Astrocyte (in vitro differentiated cells and primary cell): Measurements from ENCODE around the gene SPTLC1. TPM values are rescaled to one million over a fixed set of nuclear protein-coding genes. Genes with fewer than 3 reads are reported as not detected.
"Not testable (repeated sequence)": the region's sequence is repeated elsewhere in the genome, so short reads cannot be mapped to it uniquely, and the experiment has no call there.

ENCODE experiments used
- DNase-seq: peaks from one replicate; pipeline ENCODE4 v3.0.0-alpha.2; 2010; ENCODE audit warnings: low read depth
- FAIRE-seq: peaks from 2 replicates; lab custom pipeline; 2011; peaks lifted over from hg19 to GRCh38; lab: Jason Lieb, UNC
- H2AFZ ChIP-seq: 2 replicates; pipeline ENCODE4 v1.6.0; 2012; ENCODE audit warnings: low read depth, low read length, inconsistent platforms
- H3K27ac ChIP-seq: 2 replicates; pipeline ENCODE4 v1.5.1; 2011; ENCODE audit warnings: low read depth, low read length, inconsistent platforms
- H3K27me3 ChIP-seq: 2 replicates; pipeline ENCODE4 v1.6.0; 2011; ENCODE audit warnings: low read length, inconsistent platforms; ENCODE audit not compliant: insufficient read depth
- H3K36me3 ChIP-seq: 2 replicates; pipeline ENCODE4 v1.5.1; 2011; ENCODE audit warnings: low read length, inconsistent platforms; ENCODE audit not compliant: insufficient read depth
- H3K4me1 ChIP-seq: 2 replicates; pipeline ENCODE4 v1.5.1; 2011; ENCODE audit warnings: low read length, inconsistent platforms; ENCODE audit not compliant: insufficient read depth
- H3K4me2 ChIP-seq: 2 replicates; pipeline ENCODE4 v1.6.0; 2012; ENCODE audit warnings: low read length, inconsistent platforms
- H3K4me3 ChIP-seq: 2 replicates; pipeline ENCODE4 v1.5.1; 2011; ENCODE audit warnings: low read depth, mild to moderate bottlenecking, low read length, inconsistent platforms; ENCODE audit not compliant: insufficient read depth
- H3K79me2 ChIP-seq: 2 replicates; pipeline ENCODE4 v1.6.0; 2012; ENCODE audit warnings: mild to moderate bottlenecking, low read length, inconsistent platforms; ENCODE audit not compliant: insufficient read depth
- H3K9ac ChIP-seq: 2 replicates; pipeline ENCODE4 v1.6.0; 2012; ENCODE audit warnings: mild to moderate bottlenecking, low read length, inconsistent platforms
- H3K9me3 ChIP-seq: 2 replicates; pipeline ENCODE4 v1.5.1; 2012; ENCODE audit warnings: low read depth, mild to moderate bottlenecking, low read length, inconsistent platforms; ENCODE audit not compliant: insufficient read depth
- H4K20me1 ChIP-seq: 2 replicates; pipeline ENCODE4 v1.6.0; 2012; ENCODE audit warnings: low read length, inconsistent platforms; ENCODE audit not compliant: insufficient read depth
- H3K27ac Mint-ChIP-seq: one replicate; pipeline ENCODE4 v1.8.0; 2021; ENCODE audit warnings: mild to moderate bottlenecking, mixed read lengths; ENCODE audit not compliant: unreplicated experiment
- H3K27me3 Mint-ChIP-seq: one replicate; pipeline ENCODE4 v1.8.0; 2021; ENCODE audit warnings: low read depth, mixed read lengths; ENCODE audit not compliant: unreplicated experiment
- H3K36me3 Mint-ChIP-seq: one replicate; pipeline ENCODE4 v1.8.0; 2021; ENCODE audit warnings: low read depth, mixed read lengths; ENCODE audit not compliant: unreplicated experiment
- H3K4me1 Mint-ChIP-seq: one replicate; pipeline ENCODE4 v1.8.0; 2021; ENCODE audit warnings: low read depth, mixed read lengths; ENCODE audit not compliant: unreplicated experiment
- H3K4me3 Mint-ChIP-seq: one replicate; pipeline ENCODE4 v1.8.0; 2021; ENCODE audit warnings: mild to moderate bottlenecking, moderate library complexity, mixed read lengths; ENCODE audit not compliant: unreplicated experiment
- H3K9me3 Mint-ChIP-seq: one replicate; pipeline ENCODE4 v1.8.0; 2021; ENCODE audit warnings: mild to moderate bottlenecking, mixed read lengths; ENCODE audit not compliant: unreplicated experiment
- EZH2 ChIP-seq: IDR thresholded peaks from 2 replicates; pipeline ENCODE4 v1.6.1; 2012; ENCODE audit warnings: mild to moderate bottlenecking, low read length, inconsistent platforms; ENCODE audit not compliant: insufficient read depth
- total RNA-seq: library from RNA; stranded (reverse); gene quantifications from 2 replicates; pipeline ENCODE4 v1.2.1, GENCODE V29; 2021
- TF ChIP-seq, protein P1 (sequence below): IDR thresholded peaks from 2 replicates; pipeline ENCODE4 v1.5.1; 2011; ENCODE audit warnings: low read depth, mild to moderate bottlenecking, inconsistent platforms, low read length, moderate library complexity; ENCODE audit not compliant: insufficient read depth

Gene SPTLC1
- total RNA-seq, 1 donor from 2014 or later = 75.9 TPM

DNA sequence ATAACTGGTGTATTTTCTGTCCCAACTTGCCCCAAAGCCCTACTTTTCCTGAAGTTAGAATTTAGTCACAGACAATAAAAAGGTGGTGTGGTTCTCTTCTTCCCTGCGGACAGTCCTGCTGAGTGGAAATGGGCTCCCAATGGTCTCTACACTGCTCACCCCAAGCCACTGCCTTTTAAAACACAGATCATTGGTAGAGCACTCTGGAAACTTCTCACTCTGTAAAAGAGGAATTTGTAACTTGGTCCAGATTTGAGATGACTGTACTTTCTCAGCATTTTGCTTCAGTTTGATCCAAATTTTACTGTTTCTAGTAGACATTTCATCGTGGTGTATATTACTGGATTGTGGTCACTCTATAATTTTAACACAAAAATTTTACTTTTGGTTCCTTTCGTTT is 84.8 kb downstream of the SPTLC1 start:
- Histone ChIP-seq H4K20me1 (no peaks in the 10 kb centered on the region), H3K4me2 (no peak overlapping the region), H2AFZ (no peak overlapping the region), H3K9me3 (no peaks in the 10 kb centered on the region), H3K4me3 (no peak overlapping the region), H3K36me3 (peaks cover 18% of the 10 kb centered on the region), H3K9ac (no peak overlapping the region), H3K27me3 (no peaks in the 10 kb centered on the region), H3K4me1 (no peaks in the 10 kb centered on the region), H3K27ac (no peak overlapping the region), H3K79me2 (no peaks in the 10 kb centered on the region)
- DNase-seq (no peak), FAIRE-seq (no peak)
- H3K4me1 Mint-ChIP-seq = no peaks in the 10 kb centered on the region
- H3K9me3 Mint-ChIP-seq = no peaks in the 10 kb centered on the region
- H3K27me3 Mint-ChIP-seq = no peaks in the 10 kb centered on the region
- peaks cover 15% of the 10 kb centered on the region for H3K36me3 Mint-ChIP-seq
- no peak overlapping the region for H3K4me3 Mint-ChIP-seq
- TF ChIP-seq, protein P1, sequence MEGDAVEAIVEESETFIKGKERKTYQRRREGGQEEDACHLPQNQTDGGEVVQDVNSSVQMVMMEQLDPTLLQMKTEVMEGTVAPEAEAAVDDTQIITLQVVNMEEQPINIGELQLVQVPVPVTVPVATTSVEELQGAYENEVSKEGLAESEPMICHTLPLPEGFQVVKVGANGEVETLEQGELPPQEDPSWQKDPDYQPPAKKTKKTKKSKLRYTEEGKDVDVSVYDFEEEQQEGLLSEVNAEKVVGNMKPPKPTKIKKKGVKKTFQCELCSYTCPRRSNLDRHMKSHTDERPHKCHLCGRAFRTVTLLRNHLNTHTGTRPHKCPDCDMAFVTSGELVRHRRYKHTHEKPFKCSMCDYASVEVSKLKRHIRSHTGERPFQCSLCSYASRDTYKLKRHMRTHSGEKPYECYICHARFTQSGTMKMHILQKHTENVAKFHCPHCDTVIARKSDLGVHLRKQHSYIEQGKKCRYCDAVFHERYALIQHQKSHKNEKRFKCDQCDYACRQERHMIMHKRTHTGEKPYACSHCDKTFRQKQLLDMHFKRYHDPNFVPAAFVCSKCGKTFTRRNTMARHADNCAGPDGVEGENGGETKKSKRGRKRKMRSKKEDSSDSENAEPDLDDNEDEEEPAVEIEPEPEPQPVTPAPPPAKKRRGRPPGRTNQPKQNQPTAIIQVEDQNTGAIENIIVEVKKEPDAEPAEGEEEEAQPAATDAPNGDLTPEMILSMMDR = no peak
- TF ChIP-seq EZH2 = no peak
- H3K27ac Mint-ChIP-seq = no peak overlapping the region

DNA sequence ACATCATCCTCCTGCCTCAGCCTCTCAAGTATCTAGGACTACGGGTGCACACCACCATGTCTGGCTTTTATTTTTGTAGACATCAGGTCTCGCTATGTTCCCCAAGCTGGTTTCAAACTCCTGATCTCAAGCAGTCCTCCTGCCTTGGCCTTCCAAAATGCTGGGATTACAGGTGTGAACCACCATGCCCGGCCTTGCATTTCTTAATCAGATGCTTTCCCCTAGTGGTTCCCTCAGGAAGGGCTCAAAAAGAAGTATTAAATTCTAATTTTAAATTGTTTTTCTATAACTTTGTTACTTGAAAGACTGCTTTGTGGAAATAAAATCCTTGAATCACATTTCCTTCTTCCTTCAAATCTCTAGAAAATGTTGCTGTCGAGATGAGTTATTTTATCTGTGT is 85.7 kb downstream of the SPTLC1 start:
- H3K4me1 Mint-ChIP-seq = no peaks in the 10 kb centered on the region
- Histone ChIP-seq H3K4me1 (no peaks in the 10 kb centered on the region), H4K20me1 (no peaks in the 10 kb centered on the region), H3K36me3 (peaks cover 13% of the 10 kb centered on the region), H3K27me3 (no peaks in the 10 kb centered on the region), H3K9me3 (no peaks in the 10 kb centered on the region), H2AFZ (no peak overlapping the region), H3K4me2 (no peak overlapping the region), H3K4me3 (no peak overlapping the region), H3K27ac (no peak overlapping the region), H3K79me2 (no peaks in the 10 kb centered on the region), H3K9ac (no peak overlapping the region)
- no peak for FAIRE-seq
- DNase-seq = no peak
- H3K27me3 Mint-ChIP-seq = no peaks in the 10 kb centered on the region
- no peak overlapping the region for H3K4me3 Mint-ChIP-seq
- no peaks in the 10 kb centered on the region for H3K9me3 Mint-ChIP-seq
- peaks cover 14% of the 10 kb centered on the region for H3K36me3 Mint-ChIP-seq
- TF ChIP-seq EZH2 = no peak
- TF ChIP-seq, protein P1 = no peak
- no peak overlapping the region for H3K27ac Mint-ChIP-seq

DNA sequence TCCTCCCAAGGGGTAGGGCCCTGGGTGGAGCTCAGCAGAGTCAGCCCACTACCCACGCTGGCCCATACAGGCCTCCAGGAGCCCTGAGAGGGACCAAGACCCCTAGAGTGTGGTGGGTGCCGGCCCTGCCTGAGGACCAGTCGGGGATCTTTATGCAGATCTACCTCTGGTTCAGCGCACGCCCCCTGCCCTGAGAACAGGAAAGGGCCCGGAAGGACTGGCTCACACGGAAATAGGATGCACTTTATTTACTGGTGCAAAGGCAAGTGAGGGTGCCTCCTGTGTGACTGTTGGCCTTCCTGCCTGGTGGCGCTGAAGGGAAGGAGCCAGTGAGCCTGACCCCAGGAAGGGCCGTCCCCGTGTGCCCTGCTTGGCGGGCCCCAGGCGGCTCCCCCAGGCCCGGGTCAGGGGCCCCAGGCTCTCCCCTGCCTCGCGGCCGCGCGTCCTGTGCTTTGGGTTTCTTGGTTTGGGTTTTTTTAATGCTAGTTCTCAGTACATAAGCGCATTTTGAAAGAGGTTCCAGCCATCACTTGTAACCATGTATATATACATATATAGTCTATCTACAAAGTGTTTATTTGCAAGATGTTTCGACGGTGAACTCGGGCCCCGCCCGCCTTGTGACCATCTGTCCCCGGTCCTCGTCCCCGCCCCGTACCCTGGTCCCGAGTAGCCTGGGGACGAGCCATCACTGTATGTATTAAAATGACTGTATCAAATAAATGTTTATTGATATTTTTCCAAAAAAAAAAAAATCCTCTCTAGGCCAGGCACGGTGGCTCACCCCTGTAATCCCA is 88.8 kb downstream of the SPTLC1 start:
- DNase-seq (no peak), FAIRE-seq (no peak)
- H3K4me2 ChIP-seq = no peak overlapping the region
- no peak overlapping the region for H3K9ac ChIP-seq
- H3K9me3 Mint-ChIP-seq = peaks cover 5% of the 10 kb centered on the region
- H3K79me2 ChIP-seq = no peaks in the 10 kb centered on the region
- no peaks in the 10 kb centered on the region for H3K36me3 Mint-ChIP-seq
- H3K4me1 ChIP-seq = no peaks in the 10 kb centered on the region
- no peaks in the 10 kb centered on the region for H3K9me3 ChIP-seq
- no peaks in the 10 kb centered on the region for H3K36me3 ChIP-seq
- TF ChIP-seq EZH2 = no peak
- TF ChIP-seq, protein P1 = no peak
- no peaks in the 10 kb centered on the region for H4K20me1 ChIP-seq
- H3K4me3 Mint-ChIP-seq = no peak overlapping the region
- no peak overlapping the region for H3K27ac ChIP-seq
- no peak overlapping the region for H2AFZ ChIP-seq
- H3K27me3 Mint-ChIP-seq = no peaks in the 10 kb centered on the region
- H3K4me1 Mint-ChIP-seq = no peaks in the 10 kb centered on the region
- no peak overlapping the region for H3K4me3 ChIP-seq
- H3K27me3 ChIP-seq = no peaks in the 10 kb centered on the region
- no peak overlapping the region for H3K27ac Mint-ChIP-seq

DNA sequence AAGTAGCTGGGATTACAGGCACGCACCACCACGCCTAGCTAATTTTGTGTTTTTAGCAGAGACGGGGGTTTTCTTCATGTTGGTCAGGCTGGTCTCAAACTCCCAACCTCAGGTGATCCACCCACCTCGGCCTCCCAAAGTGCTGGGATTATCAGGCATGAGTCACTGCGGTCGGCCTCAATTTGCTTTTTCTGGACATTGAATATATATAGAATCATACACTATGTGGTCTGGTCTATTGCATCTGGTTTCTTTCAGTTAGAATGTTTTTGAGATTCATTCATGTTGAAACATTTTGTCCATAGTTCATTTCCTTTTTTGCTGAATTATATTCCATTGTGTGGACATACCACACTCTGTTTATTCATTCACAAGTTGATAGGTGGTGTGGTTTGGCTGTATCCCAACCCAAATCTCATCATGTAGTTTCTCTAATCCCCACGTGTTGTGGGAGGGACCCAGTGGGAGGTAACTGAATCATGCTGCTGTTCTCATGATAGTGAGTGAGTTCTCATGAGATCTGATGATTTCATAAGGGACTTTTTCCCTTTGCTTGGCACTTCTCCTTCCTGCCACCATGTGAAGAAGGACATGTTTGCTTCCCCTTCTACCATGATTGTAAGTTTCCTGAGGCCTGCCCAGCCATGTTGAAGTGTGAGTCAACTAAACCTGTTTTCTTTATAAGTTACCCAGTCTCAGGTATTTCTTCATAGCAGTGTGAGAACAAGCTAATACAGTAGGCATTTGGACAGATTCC is 93.2 kb downstream of the SPTLC1 start:
- Histone ChIP-seq H3K27me3 (peaks cover 14% of the 10 kb centered on the region), H3K27ac (peak overlapping the region; percentile 40)
- not testable (repeated sequence) for H3K4me3 ChIP-seq, H3K4me1 ChIP-seq, H3K9me3 ChIP-seq, H2AFZ ChIP-seq, H4K20me1 ChIP-seq, H3K9me3 Mint-ChIP-seq, H3K4me1 Mint-ChIP-seq, H3K36me3 ChIP-seq, H3K27me3 Mint-ChIP-seq, H3K4me2 ChIP-seq, H3K36me3 Mint-ChIP-seq, H3K27ac Mint-ChIP-seq, H3K9ac ChIP-seq, H3K4me3 Mint-ChIP-seq, H3K79me2 ChIP-seq
- FAIRE-seq (peak; percentile 23), DNase-seq (peak; percentile 84)
